HepG2 (cell line): ENCODE measurements around the gene SMURF2. TPM values are rescaled to one million over a fixed set of nuclear protein-coding genes. Genes with fewer than 3 reads are reported as not detected.

ENCODE experiments used
- DBP ChIP-seq: sonication (generic); formaldehyde crosslinking; IDR thresholded peaks from 2 replicates; pipeline ENCODE4 v1.4.0; 2020; ENCODE audit warnings: missing genetic modification reagents; ENCODE audit errors: not compliant biosample characterization
- GABPA ChIP-seq, 2 experiments: IDR thresholded peaks; 2 replicates each; pipeline ENCODE4 v1.6.1; 2011 to 2016; ENCODE audit warnings: low read depth in 2 of 2, low read length in 1 of 2, missing biosample characterization in 1 of 2, missing genetic modification characterization in 1 of 2
- GMEB2 ChIP-seq: IDR thresholded peaks from 2 replicates; pipeline ENCODE4 v1.6.1; 2016; ENCODE audit warnings: missing biosample characterization, missing genetic modification reagents, low read depth
- KDM6A ChIP-seq: IDR thresholded peaks from 2 replicates; pipeline ENCODE4 v1.6.1; 2016; ENCODE audit warnings: low read depth
- MYPOP ChIP-seq: sonication (generic); formaldehyde crosslinking; IDR thresholded peaks from 2 replicates; pipeline ENCODE4 v1.8.1; 2023; ENCODE audit warnings: mild to moderate bottlenecking, moderate library complexity, missing genetic modification reagents
- RAD51 ChIP-seq: fragments of 450-650 bp; IDR thresholded peaks from 2 replicates; pipeline ENCODE4 v1.6.1; 2016; ENCODE audit warnings: borderline replicate concordance
- RBM22 ChIP-seq: fragments of 200-400 bp; formaldehyde crosslinking; optimal IDR thresholded peaks from 2 replicates; pipeline ENCODE3; 2017; ENCODE audit warnings: mild to moderate bottlenecking, low read length, moderate library complexity
- TBX2 ChIP-seq: sonication (generic); formaldehyde crosslinking; IDR thresholded peaks from 2 replicates; pipeline ENCODE4 v1.5.0; 2020; ENCODE audit warnings: missing genetic modification reagents, mild to moderate bottlenecking, borderline replicate concordance
- XBP1 ChIP-seq: sonication (generic); formaldehyde crosslinking; IDR thresholded peaks from 2 replicates; pipeline ENCODE4 v1.5.0; 2020; ENCODE audit warnings: missing genetic modification reagents
- ZKSCAN5 ChIP-seq: sonication (generic); formaldehyde crosslinking; IDR thresholded peaks from 2 replicates; pipeline ENCODE4 v1.5.1; 2020; ENCODE audit warnings: mild to moderate bottlenecking, missing genetic modification reagents
- ZNF557 ChIP-seq: sonication (generic); formaldehyde crosslinking; IDR thresholded peaks from 2 replicates; pipeline ENCODE4 v1.4.0; 2020; ENCODE audit warnings: missing genetic modification reagents
- polyA plus RNA-seq, 8 experiments: library from polyadenylated mRNA; depleted of rRNA in 3 of 8; stranded (reverse) in 7 of 8; unstranded in 1 of 8; fragments of >200 nt; fragmentation: Illumina TruSeq in 4 of 8; extraction: Trizol in 4 of 8; gene quantifications; 2 replicates each; pipeline versions ENCODE4 v1.2.1 to v1.2.3, GENCODE V29; 2011 to 2016; ENCODE audit warnings: low read depth in 4 of 8, missing spikeins in 1 of 8, mixed read lengths in 1 of 8; ENCODE audit not compliant: insufficient read depth in 1 of 8
- total RNA-seq, 5 experiments: library from RNA; depleted of rRNA; stranded (reverse); fragments of >200 nt; fragmentation: Illumina TruSeq; extraction: Trizol; gene quantifications; 2 replicates each; pipeline ENCODE4 v1.2.3, GENCODE V29; 2016; ENCODE audit warnings: low read depth in 1 of 5

The SMURF2 gene
- total and polyA plus RNA-seq, 2 of the 13 experiments (the other 11 are each of a cell fraction or from before 2014, with no cell fraction given), result 14.9 to 24.3 TPM

GRCh38 chr17:64580384-64581315 lies 81.5 kb downstream of the SMURF2 start (continued):
- TF ChIP-seq MYPOP (CRISPR knock-in tag), result no peak
- TF ChIP-seq GMEB2 (CRISPR knock-in tag), result no peak
- no peak for TF ChIP-seq RBM22
- TF ChIP-seq TBX2 (CRISPR knock-in tag), result no peak
- no peak for TF ChIP-seq XBP1 (CRISPR knock-in tag)
- no peak for TF ChIP-seq KDM6A (CRISPR knock-in tag)
- TF ChIP-seq DBP (CRISPR knock-in tag), result no peak
- no peak for TF ChIP-seq ZKSCAN5 (CRISPR knock-in tag)
- TF ChIP-seq GABPA (IDR thresholded peaks at IDR 0.05; ENCODE audit: low read depth, low read length), result no peak
- TF ChIP-seq GABPA (CRISPR knock-in tag; IDR thresholded peaks at IDR 0.05; ENCODE audit: low read depth), result no peak
- TF ChIP-seq RAD51, result no peak
- TF ChIP-seq ZNF557 (CRISPR knock-in tag), result no peak
